Activated CD4-positive, alpha-beta T cell treated with anti-CD3 and anti-CD28 coated beads, Interleukin-2, amount 10 ng/mL, durations not matched to agents 24 days and 14 days (primary cell): Measurements from ENCODE around the gene IL18. TPM values are rescaled to one million over a fixed set of nuclear protein-coding genes. Genes with fewer than 3 reads are reported as not detected.
"Not testable (repeated sequence)": the region's sequence is repeated elsewhere in the genome, so short reads cannot be mapped to it uniquely, and the experiment has no call there.

ENCODE experiments used
- DNase-seq: peaks from one replicate; pipeline ENCODE4 v3.0.0; 2022
- H3K27ac Mint-ChIP-seq: one replicate; pipeline ENCODE4 v1.8.0; 2022; ENCODE audit warnings: mild to moderate bottlenecking, mixed read lengths
- H3K27me3 Mint-ChIP-seq: one replicate; pipeline ENCODE4 v1.8.0; 2022; ENCODE audit warnings: mixed read lengths
- H3K36me3 Mint-ChIP-seq: one replicate; pipeline ENCODE4 v1.8.0; 2022; ENCODE audit warnings: low read depth, mild to moderate bottlenecking, mixed read lengths
- H3K4me1 Mint-ChIP-seq: one replicate; pipeline ENCODE4 v1.8.0; 2021; ENCODE audit warnings: mixed read lengths
- H3K4me3 Mint-ChIP-seq: one replicate; pipeline ENCODE4 v1.8.0; 2022; ENCODE audit warnings: mild to moderate bottlenecking, moderate library complexity, mixed read lengths
- H3K9me3 Mint-ChIP-seq: one replicate; pipeline ENCODE4 v1.8.0; 2021; ENCODE audit warnings: mixed read lengths
- intact Hi-C: fragments of 100-400 bp; cut with micrococcal nuclease; formaldehyde crosslinking; loops from one replicate; pipeline ENCODE4 v1.15.1; 2023
- total RNA-seq: library from RNA; stranded (reverse); gene quantifications from 2 replicates; pipeline ENCODE4 v1.2.3, GENCODE V29; 2022

IL18 gene
- 0.12 TPM in 1 of 2 replicates, not detected in the other for total RNA-seq

DNA sequence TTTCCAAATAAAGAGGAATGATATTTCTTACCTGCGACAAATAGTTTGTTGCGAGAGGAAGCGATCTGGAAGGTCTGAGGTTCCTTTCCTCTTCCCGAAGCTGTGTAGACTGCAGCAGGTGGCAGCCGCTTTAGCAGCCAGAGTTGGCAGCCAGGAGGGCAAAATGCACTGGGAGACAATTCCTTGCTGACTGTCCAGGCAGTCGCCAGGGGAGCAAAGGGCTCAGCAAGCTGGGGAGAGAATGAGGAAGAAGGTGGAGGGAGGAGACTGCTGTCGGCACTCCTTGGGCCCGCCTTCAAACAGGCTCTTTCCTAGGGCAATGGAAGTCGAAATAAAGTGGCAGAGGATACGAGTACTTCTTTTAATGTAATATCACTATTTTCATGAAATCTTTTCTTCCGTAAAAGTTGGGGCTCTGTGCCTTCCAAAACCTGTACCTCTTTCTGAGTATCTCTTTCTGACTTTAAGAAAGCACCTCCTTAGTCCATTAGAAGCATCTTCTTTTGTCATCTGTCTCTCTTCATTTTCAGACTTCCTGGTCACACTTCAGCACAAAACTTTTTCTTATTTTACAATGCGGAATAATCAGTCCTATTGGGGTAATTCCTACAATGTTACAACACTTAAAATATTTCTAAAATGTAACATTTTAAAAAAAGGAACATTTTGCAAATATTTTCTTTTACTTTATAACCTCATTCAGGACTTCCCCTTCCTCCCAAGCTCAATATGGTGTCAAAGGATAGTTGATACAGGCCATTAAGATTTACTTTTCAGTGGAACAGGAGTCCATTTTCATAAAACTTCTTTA, at the start of gene IL18:
Gene IL18 (minus strand): TSS at position 220 of the 811 bp plus-strand sequence. CDS start 9,041 bp downstream, outside the sequence.
- Mint-ChIP-seq H3K4me1 (peaks cover 6% of the 10 kb centered on the region), H3K36me3 (no peaks in the 10 kb centered on the region), H3K4me3 (peak within 1 kb of the TSS; percentile 58), H3K27me3 (peaks cover 36% of the 10 kb centered on the region), H3K27ac (no peak within 1 kb of the TSS), H3K9me3 (no peaks in the 10 kb centered on the region)
- intact Hi-C loops = no loop called here
- no peak for DNase-seq

DNA sequence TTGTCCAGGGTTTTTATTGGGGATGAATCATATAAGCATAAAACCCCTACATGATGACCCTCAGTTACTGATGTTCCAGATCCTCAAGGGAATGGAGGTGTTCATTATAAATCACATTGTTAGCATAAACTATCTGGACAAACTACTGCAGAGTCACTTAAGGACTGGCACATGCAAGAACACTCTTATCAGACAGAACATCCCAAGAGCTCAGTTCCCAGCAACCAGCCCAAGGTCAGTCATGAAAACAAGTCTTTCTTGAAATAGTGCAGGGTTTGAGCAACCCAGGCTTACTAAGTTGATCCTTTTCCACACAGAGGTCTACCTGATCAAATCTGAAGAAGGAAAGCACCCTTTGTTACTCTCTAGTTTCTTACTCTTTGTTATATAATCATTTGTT, 48.8 kb upstream of the IL18 start:
- Mint-ChIP-seq H3K36me3 (no peaks in the 10 kb centered on the region), H3K4me3 (no peak overlapping the region), H3K27ac (no peak overlapping the region), H3K4me1 (peaks cover 10% of the 10 kb centered on the region), H3K27me3 (peaks cover 20% of the 10 kb centered on the region), H3K9me3 (no peaks in the 10 kb centered on the region)
- intact Hi-C loops = loop anchor here (10.0 kb wide), 2 partner anchors 242 to 902 kb away; no protein-coding TSS in a partner anchor
- DNase-seq = no peak

DNA sequence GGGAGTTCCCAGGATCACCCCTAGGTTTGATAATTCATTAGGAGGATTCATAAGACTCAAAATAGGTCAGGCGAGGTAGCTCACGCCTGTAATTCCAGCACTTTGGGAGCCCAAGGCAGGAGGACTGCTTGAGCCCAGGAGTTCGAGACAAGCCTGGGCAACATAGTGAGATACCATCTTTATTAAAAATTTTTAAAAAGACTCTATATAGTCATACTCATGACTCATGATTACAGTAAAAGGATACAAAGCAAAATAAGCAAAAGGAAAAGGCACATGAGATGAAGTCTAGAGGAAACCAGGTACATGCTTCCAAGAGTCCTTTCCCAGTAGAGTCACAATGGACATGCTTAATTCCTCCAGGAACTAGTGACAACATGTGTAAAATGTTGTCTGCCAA, 48.4 kb upstream of the IL18 start:
- Mint-ChIP-seq H3K4me3 (no peak overlapping the region), H3K36me3 (no peaks in the 10 kb centered on the region), H3K4me1 (peaks cover 10% of the 10 kb centered on the region), H3K27ac (no peak overlapping the region), H3K9me3 (no peaks in the 10 kb centered on the region), H3K27me3 (peaks cover 20% of the 10 kb centered on the region)
- no peak for DNase-seq
- intact Hi-C loops = loop anchor here (10.0 kb wide), 2 partner anchors 243 to 903 kb away; no protein-coding TSS in a partner anchor

DNA sequence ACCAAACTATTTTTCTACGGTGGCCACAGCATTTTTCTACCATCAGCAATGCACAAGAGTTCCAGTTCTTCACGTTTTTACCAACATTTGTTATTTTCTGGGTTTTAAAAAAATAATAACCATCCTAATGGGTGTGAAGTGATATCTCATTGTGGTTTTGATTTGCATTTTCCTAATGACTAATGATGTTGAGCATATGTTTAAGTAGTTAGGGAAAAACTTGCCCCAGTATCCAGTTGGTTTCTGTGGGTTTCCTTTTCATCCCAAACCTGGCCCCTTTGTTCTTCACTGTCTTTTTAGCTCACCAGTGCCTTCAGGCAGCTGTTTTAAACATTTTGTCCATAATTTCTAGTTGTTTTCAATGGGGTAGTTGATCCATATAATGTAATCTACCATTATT, 47.6 kb upstream of the IL18 start:
- intact Hi-C loops = loop anchor here (10.0 kb wide), 2 partner anchors 243 to 903 kb away; no protein-coding TSS in a partner anchor
- no peak overlapping the region for H3K4me3 Mint-ChIP-seq

DNA sequence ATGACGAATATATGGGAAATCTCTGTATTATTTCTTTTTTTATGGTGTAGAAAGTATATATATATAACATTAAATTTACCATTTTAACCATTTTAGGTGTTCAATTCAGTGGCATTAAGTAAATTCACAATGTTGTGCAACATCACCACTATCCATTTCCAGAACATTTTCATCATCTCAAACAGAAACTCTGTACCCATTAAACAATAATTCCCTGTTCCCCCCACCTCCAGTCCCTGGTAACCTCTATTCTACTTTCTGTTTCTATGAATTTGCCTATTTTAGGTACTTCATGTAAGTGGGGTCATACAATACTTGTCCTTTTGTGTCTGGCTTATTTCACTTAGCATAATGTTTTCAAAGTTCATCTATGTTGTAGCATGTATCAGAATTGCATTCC, 47.0 kb upstream of the IL18 start:
- intact Hi-C loops = loop anchor here (10.0 kb wide), 2 partner anchors 244 to 904 kb away; no protein-coding TSS in a partner anchor
- H3K36me3 Mint-ChIP-seq = no peaks in the 10 kb centered on the region
- no peak for DNase-seq
- peaks cover 10% of the 10 kb centered on the region for H3K4me1 Mint-ChIP-seq
- H3K27me3 Mint-ChIP-seq = peaks cover 20% of the 10 kb centered on the region
- H3K4me3 Mint-ChIP-seq = no peak overlapping the region
- no peak overlapping the region for H3K27ac Mint-ChIP-seq
- no peaks in the 10 kb centered on the region for H3K9me3 Mint-ChIP-seq

More for the DNA sequence above, 47.6 kb upstream of the IL18 start:
- Mint-ChIP-seq H3K27me3 (peaks cover 23% of the 10 kb centered on the region), H3K27ac (no peak overlapping the region), H3K9me3 (no peaks in the 10 kb centered on the region), H3K4me1 (peaks cover 10% of the 10 kb centered on the region), H3K36me3 (no peaks in the 10 kb centered on the region)
- DNase-seq = no peak

DNA sequence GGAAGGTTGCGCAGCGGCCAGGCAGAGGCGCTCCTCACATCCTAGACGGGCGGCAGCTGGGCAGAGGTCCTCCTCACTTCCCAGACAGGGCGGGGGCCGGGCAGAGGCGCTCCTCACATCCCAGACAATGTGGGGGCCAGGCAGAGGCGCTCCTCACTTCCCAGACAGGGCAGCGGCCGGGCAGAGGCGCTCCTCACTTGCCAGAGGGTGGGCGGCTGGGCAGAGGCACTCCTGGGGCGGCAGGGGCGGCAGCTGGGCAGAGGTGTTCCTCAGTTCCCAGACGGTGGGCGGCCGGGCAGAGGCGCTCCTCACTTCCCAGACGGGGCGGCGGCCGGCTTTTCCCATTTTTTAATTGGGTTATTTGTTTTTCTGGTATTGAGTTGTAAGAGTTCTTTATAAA, 42.2 kb upstream of the IL18 start:
- no peak overlapping the region for H3K27ac Mint-ChIP-seq
- peaks cover 16% of the 10 kb centered on the region for H3K27me3 Mint-ChIP-seq
- no peaks in the 10 kb centered on the region for H3K36me3 Mint-ChIP-seq
- intact Hi-C loops = no loop called here
- H3K4me3 Mint-ChIP-seq = no peak overlapping the region
- H3K4me1 Mint-ChIP-seq = peaks cover 2% of the 10 kb centered on the region
- no peak for DNase-seq
- no peaks in the 10 kb centered on the region for H3K9me3 Mint-ChIP-seq

DNA sequence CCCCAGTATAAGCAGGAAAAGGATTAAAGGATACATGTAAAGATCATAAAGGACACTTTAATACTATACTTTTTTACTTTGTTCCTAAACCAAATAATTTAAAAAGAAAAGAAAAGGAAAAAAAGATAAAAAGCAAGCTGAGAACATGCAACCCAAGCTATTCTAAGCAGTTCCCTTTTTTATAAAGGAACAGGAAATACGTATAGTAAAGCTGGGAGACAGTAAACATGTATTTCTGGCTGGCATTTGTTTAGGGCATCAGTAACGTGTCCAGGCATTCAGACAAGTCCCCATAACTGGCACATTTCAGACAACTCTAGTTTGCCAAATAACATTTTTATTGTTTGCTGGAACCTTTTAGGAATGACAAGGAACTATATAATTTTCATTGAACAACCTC, 36.4 kb upstream of the IL18 start:
- Mint-ChIP-seq H3K4me3 (no peak overlapping the region), H3K9me3 (no peaks in the 10 kb centered on the region), H3K4me1 (no peaks in the 10 kb centered on the region), H3K36me3 (no peaks in the 10 kb centered on the region), H3K27ac (no peak overlapping the region), H3K27me3 (peaks cover 23% of the 10 kb centered on the region)
- intact Hi-C loops = no loop called here
- DNase-seq = no peak

DNA sequence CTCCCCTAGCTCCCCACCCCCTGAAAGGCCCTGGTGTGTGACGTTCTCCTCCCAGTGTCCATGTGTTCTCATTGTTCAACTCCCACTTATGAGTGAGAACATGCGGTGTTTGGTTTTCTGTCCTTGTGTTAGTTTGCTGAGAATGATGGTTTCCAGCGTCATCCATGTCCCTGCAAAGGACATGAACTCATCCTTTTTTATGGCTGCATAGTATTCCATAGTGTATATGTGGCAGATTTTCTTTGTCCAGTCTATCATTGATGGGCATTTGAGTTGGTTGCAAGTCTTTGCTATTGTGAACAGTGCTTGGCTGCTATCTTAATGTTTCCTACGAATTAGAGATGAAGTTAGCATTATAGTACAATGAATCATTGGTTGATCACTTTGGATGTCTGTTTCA, 35.2 kb upstream of the IL18 start:
- H3K4me1 Mint-ChIP-seq, intact Hi-C loops, H3K4me3 Mint-ChIP-seq, H3K27ac Mint-ChIP-seq, H3K36me3 Mint-ChIP-seq, H3K9me3 Mint-ChIP-seq, DNase-seq: not testable (repeated sequence)
- peaks cover 23% of the 10 kb centered on the region for H3K27me3 Mint-ChIP-seq

DNA sequence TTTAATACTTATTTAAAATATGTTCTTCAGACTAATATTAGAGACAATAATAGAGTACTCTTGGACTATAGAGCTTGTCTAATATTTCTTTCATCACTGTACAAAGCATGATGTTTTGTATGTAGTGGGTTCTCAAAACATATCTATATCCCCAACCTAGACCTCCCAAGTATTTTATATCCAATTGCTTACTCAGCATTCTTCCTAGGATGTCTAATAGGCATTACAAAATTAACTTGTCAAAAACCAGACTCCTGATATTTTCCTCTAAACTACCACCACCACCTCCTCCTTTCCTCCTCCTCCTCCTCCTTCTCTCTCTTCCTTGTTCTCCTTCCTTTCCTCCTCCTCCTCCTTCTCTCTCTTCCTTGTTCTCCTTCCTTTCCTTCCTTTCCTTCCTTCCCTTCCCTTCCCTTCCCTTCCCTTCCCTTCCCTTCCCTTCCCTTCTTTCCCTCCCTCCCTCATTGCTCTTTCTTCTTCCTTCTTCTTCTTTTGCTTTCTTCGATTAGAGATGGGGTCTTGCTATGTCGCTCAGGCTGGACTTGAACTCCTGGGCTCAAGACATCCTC, 32.7 kb upstream of the IL18 start:
- Mint-ChIP-seq H3K4me3 (no peak overlapping the region), H3K27ac (no peak overlapping the region), H3K9me3 (no peaks in the 10 kb centered on the region), H3K4me1 (no peaks in the 10 kb centered on the region), H3K36me3 (no peaks in the 10 kb centered on the region), H3K27me3 (peaks cover 20% of the 10 kb centered on the region)
- intact Hi-C loops = no loop called here
- no peak for DNase-seq

DNA sequence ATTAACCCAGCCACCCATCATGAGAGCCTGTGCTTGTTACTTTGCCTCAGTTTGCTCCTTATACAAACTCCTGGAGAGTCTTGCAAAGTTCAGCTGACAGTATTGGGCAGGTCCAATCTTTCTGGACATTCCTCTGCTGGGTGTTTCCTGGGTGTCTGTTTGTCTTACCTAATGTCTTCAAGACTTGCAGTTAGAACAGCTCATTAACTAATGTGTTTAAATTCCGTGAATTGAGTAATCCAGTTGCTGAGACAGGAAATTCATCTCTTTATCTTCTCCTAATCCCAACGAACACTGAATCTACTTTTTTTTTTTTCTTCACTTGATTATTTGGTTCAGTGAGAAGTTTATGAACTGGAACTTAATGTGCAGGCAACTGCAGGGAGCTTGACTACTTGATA, 32.1 kb upstream of the IL18 start:
- Mint-ChIP-seq H3K4me1 (no peaks in the 10 kb centered on the region), H3K36me3 (no peaks in the 10 kb centered on the region), H3K27me3 (peaks cover 20% of the 10 kb centered on the region)

DNA sequence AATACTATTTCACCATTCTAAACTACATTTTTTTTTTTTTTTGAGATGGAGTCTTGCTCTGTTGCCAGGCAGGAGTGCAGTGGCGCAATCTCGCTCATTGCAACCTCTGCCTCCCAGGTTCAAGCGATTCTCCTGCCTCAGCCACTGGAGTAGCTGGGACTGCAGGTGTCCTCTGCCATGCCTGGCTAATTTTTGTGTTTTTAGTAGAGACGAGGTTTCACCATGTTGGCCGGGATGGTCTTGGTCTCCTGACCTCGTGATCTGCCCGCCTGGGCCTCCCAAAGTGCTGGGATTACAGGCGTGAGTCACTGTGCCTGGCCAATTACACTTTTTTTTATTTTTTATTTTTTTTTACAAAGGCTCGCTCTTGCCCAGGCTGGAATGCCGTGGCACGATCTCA, 31.2 kb upstream of the IL18 start:
- H3K27ac Mint-ChIP-seq, intact Hi-C loops, H3K4me3 Mint-ChIP-seq, H3K4me1 Mint-ChIP-seq, H3K36me3 Mint-ChIP-seq, H3K9me3 Mint-ChIP-seq: not testable (repeated sequence)
- peak; percentile 18 for DNase-seq
- H3K27me3 Mint-ChIP-seq = peaks cover 17% of the 10 kb centered on the region

More for the DNA sequence above, 32.1 kb upstream of the IL18 start:
- Mint-ChIP-seq H3K27ac (no peak overlapping the region), H3K9me3 (no peaks in the 10 kb centered on the region), H3K4me3 (no peak overlapping the region)
- peak; percentile 28 for DNase-seq
- intact Hi-C loops = no loop called here

DNA sequence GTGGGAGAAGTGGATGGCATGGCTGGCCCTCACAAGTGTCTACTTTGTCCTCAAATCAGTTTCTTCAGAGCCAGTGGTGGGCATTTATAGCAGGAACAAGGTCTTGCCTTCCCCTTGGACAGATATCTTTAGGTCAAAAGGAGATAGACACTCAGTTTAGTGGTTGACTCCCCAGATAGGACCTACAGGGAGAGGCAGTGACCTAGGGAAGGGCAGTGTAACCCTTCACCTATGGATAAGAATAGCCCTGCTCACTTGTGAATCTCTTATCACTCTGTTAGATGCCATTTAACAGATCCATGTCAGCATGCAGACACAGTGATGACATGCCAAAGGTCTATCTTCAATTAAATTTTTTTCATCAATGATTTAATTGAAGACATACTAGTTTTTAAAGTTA, 22.4 kb upstream of the IL18 start:
- Mint-ChIP-seq H3K27ac (no peak overlapping the region), H3K4me1 (no peaks in the 10 kb centered on the region), H3K4me3 (no peak overlapping the region), H3K36me3 (no peaks in the 10 kb centered on the region), H3K9me3 (no peaks in the 10 kb centered on the region), H3K27me3 (peaks cover 13% of the 10 kb centered on the region)
- intact Hi-C loops = no loop called here
- DNase-seq = no peak

DNA sequence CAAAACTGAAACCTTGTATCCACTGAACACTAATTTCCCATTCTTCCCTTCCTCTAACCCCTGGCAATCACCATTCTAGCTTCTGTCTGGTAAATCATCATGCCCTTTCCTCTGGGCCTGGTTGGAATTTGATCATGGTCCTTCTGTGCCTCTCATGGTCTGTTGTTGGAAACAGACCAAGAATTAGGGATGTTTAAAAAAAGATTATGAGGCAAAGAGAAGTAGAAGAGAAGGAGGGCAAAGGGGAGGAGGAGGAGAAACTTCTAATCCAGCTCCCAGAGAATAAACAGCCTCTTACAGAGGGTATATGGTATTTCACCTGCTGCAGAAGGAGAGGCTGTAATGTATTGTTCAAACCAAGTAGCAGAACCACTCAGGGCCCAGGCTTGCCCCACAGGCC, 22.0 kb upstream of the IL18 start:
- Mint-ChIP-seq H3K4me1 (no peaks in the 10 kb centered on the region), H3K4me3 (no peak overlapping the region), H3K27me3 (peaks cover 14% of the 10 kb centered on the region), H3K9me3 (no peaks in the 10 kb centered on the region), H3K36me3 (no peaks in the 10 kb centered on the region), H3K27ac (no peak overlapping the region)
- DNase-seq = no peak
- intact Hi-C loops = no loop called here

DNA sequence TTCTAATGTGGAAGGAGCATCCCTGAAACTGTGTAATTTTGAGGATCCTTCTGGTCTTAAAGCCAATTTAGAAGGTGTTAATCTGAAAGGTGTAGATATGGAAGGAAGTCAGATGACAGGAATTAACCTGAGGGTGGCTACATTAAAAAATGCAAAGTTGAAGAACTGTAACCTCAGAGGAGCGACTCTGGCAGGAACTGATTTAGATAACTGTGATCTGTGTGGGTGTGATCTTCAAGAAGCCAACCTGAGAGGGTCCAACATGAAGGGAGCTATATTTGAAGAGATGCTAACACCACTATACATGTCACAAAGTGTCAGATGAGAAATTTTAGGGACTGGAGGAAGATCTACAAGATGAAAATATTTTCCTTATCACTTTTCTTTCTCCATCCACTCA, 19.0 kb upstream of the IL18 start:
- DNase-seq = no peak
- H3K4me3 Mint-ChIP-seq = no peak overlapping the region
- no peaks in the 10 kb centered on the region for H3K4me1 Mint-ChIP-seq
- intact Hi-C loops = no loop called here
- H3K36me3 Mint-ChIP-seq = no peaks in the 10 kb centered on the region
- no peak overlapping the region for H3K27ac Mint-ChIP-seq
- H3K9me3 Mint-ChIP-seq = no peaks in the 10 kb centered on the region
- H3K27me3 Mint-ChIP-seq = peaks cover 27% of the 10 kb centered on the region
